ENCODE results near the gene RABAC1. TPM values are rescaled to one million over a fixed set of nuclear protein-coding genes. Genes with fewer than 3 reads are reported as not detected.

Gene RABAC1
- total RNA-seq, 1 donor from 2014 or later = 146 TPM

- DNase-seq (ENCODE audit: low spot score) = no peak
- Mint-ChIP-seq H3K4me1 (ENCODE audit: unreplicated experiment) (peaks cover 3% of the 10 kb centered on the region), H3K27me3 (ENCODE audit: unreplicated experiment) (peaks cover 3% of the 10 kb centered on the region), H3K36me3 (ENCODE audit: low read depth, unreplicated experiment) (no peaks in the 10 kb centered on the region), H3K4me3 (ENCODE audit: unreplicated experiment) (no peak overlapping the region), H3K9me3 (ENCODE audit: unreplicated experiment) (no peaks in the 10 kb centered on the region), H3K27ac (ENCODE audit: unreplicated experiment) (no peak overlapping the region)
- TF ChIP-seq, protein P1, sequence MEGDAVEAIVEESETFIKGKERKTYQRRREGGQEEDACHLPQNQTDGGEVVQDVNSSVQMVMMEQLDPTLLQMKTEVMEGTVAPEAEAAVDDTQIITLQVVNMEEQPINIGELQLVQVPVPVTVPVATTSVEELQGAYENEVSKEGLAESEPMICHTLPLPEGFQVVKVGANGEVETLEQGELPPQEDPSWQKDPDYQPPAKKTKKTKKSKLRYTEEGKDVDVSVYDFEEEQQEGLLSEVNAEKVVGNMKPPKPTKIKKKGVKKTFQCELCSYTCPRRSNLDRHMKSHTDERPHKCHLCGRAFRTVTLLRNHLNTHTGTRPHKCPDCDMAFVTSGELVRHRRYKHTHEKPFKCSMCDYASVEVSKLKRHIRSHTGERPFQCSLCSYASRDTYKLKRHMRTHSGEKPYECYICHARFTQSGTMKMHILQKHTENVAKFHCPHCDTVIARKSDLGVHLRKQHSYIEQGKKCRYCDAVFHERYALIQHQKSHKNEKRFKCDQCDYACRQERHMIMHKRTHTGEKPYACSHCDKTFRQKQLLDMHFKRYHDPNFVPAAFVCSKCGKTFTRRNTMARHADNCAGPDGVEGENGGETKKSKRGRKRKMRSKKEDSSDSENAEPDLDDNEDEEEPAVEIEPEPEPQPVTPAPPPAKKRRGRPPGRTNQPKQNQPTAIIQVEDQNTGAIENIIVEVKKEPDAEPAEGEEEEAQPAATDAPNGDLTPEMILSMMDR (IDR thresholded peaks at IDR 0.05; ENCODE audit: unreplicated experiment) = no peak
These were observed 29.8 kb upstream of the RABAC1 start for GRCh38 chr19:41988947-41989346.

- H3K36me3 Mint-ChIP-seq (ENCODE audit: low read depth, unreplicated experiment) = no peaks in the 10 kb centered on the region
- TF ChIP-seq, protein P1 (IDR thresholded peaks at IDR 0.05; ENCODE audit: unreplicated experiment) = no peak
- H3K27ac Mint-ChIP-seq (ENCODE audit: unreplicated experiment) = no peak overlapping the region
- DNase-seq (ENCODE audit: low spot score) = no peak
- H3K4me1 Mint-ChIP-seq (ENCODE audit: unreplicated experiment) = no peaks in the 10 kb centered on the region
- H3K9me3 Mint-ChIP-seq (ENCODE audit: unreplicated experiment) = no peaks in the 10 kb centered on the region
- H3K4me3 Mint-ChIP-seq (ENCODE audit: unreplicated experiment) = no peak overlapping the region
- H3K27me3 Mint-ChIP-seq (ENCODE audit: unreplicated experiment) = no peaks in the 10 kb centered on the region
These were observed 28.2 kb upstream of the RABAC1 start for GRCh38 chr19:41987141-41987860.

GRCh38 chr19:41984961-41985360 lies 25.8 kb upstream of the RABAC1 start:
- TF ChIP-seq, protein P1 (IDR thresholded peaks at IDR 0.05; ENCODE audit: unreplicated experiment) = no peak
- no peaks in the 10 kb centered on the region for H3K36me3 Mint-ChIP-seq (ENCODE audit: low read depth, unreplicated experiment)
- H3K27ac Mint-ChIP-seq (ENCODE audit: unreplicated experiment) = no peak overlapping the region
- H3K4me3 Mint-ChIP-seq (ENCODE audit: unreplicated experiment) = no peak overlapping the region
- DNase-seq (ENCODE audit: low spot score) = no peak
- H3K27me3 Mint-ChIP-seq (ENCODE audit: unreplicated experiment) = no peaks in the 10 kb centered on the region
- H3K9me3 Mint-ChIP-seq (ENCODE audit: unreplicated experiment) = no peaks in the 10 kb centered on the region
- H3K4me1 Mint-ChIP-seq (ENCODE audit: unreplicated experiment) = no peaks in the 10 kb centered on the region

DNA sequence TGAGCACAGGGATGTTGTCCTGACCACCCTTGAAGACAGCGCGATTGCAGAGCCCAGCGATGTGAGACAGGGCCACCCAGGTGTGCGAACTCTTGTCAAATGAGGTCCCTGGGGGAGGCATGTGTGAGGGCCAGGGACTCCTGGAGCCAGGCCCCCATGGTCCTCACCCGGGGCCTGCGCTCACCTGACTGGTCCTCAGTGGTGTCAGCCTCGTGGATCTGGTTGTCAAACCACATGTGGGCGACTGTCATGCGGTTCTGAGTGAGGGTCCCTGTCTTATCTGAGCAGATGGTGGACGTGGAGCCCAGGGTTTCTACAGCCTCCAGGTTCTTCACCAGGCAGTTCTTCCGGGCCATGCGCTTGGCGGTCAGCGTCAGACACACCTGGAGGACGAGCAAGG lies 22.6 kb upstream of the RABAC1 start:
- DNase-seq (ENCODE audit: low spot score) = no peak
- H3K36me3 Mint-ChIP-seq (ENCODE audit: low read depth, unreplicated experiment) = no peaks in the 10 kb centered on the region
- no peak overlapping the region for H3K27ac Mint-ChIP-seq (ENCODE audit: unreplicated experiment)
- no peaks in the 10 kb centered on the region for H3K9me3 Mint-ChIP-seq (ENCODE audit: unreplicated experiment)
- no peaks in the 10 kb centered on the region for H3K27me3 Mint-ChIP-seq (ENCODE audit: unreplicated experiment)
- H3K4me1 Mint-ChIP-seq (ENCODE audit: unreplicated experiment) = no peaks in the 10 kb centered on the region
- TF ChIP-seq, protein P1 (IDR thresholded peaks at IDR 0.05; ENCODE audit: unreplicated experiment) = no peak
- H3K4me3 Mint-ChIP-seq (ENCODE audit: unreplicated experiment) = no peak overlapping the region

DNA sequence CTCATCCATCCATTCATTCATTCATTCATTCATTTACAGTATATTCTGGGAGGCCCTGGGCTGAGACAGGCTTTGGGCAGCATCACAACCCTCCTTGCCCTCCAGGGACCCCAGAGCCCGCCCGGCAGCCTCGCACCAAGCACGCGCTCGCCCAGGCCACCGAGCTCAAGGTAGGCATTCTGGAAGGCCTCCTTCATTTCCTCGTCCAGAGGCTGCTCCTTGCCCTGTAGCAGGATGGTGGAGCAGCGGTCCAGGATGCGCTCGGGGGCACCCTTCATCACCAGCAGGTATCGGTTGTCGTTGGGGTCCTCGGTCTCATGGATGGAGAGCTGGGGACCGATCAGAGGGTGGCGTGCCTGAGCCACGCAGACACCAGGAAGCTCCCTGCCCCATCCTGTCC lies 19.3 kb upstream of the RABAC1 start:
- H3K27me3 Mint-ChIP-seq (ENCODE audit: unreplicated experiment) = no peaks in the 10 kb centered on the region
- no peak overlapping the region for H3K27ac Mint-ChIP-seq (ENCODE audit: unreplicated experiment)
- DNase-seq (ENCODE audit: low spot score) = no peak
- H3K4me1 Mint-ChIP-seq (ENCODE audit: unreplicated experiment) = no peaks in the 10 kb centered on the region
- H3K36me3 Mint-ChIP-seq (ENCODE audit: low read depth, unreplicated experiment) = no peaks in the 10 kb centered on the region
- TF ChIP-seq, protein P1 (IDR thresholded peaks at IDR 0.05; ENCODE audit: unreplicated experiment) = no peak
- no peak overlapping the region for H3K4me3 Mint-ChIP-seq (ENCODE audit: unreplicated experiment)
- H3K9me3 Mint-ChIP-seq (ENCODE audit: unreplicated experiment) = no peaks in the 10 kb centered on the region

Data from endothelial cell (in vitro differentiated cells).